Natural killer cell treated with Interleukin-12 subunit alpha and Interleukin-12 subunit beta and Interleukin-15 and Interleukin-18, amount 100 ng/mL, for 72 hours (primary cell): Measurements from ENCODE around the gene BMP4. TPM values are rescaled to one million over a fixed set of nuclear protein-coding genes. Genes with fewer than 3 reads are reported as not detected.

ENCODE experiments used
- ATAC-seq, 2 donors: fragments of 150-1000 bp; cut with Tn5 transposase in 1 of 2; sonication (Bioruptor Pico), chemical (Tn5 transposase) in 1 of 2; 2 replicates each; pipeline ENCODE4 v1.10.0; 2021
- DNase-seq: peaks from one replicate; pipeline ENCODE4 v3.0.0; 2022; ENCODE audit warnings: low spot score
- H3K27ac Mint-ChIP-seq, 2 donors: 1 replicate in 1 of 2; 2 replicates in 1 of 2; pipeline ENCODE4 v1.8.0; 2022; ENCODE audit warnings: mixed read lengths in 2 of 2, mild to moderate bottlenecking in 1 of 2, moderate library complexity in 1 of 2
- H3K27me3 Mint-ChIP-seq, 2 donors: 1 replicate in 1 of 2; 2 replicates in 1 of 2; pipeline ENCODE4 v1.8.0; 2022; ENCODE audit warnings: mixed read lengths in 2 of 2
- H3K36me3 Mint-ChIP-seq: one replicate; pipeline ENCODE4 v1.8.0; 2022; ENCODE audit warnings: mixed read lengths
- H3K4me1 Mint-ChIP-seq, 2 donors: 1 replicate in 1 of 2; 2 replicates in 1 of 2; pipeline ENCODE4 v1.8.0; 2022; ENCODE audit warnings: low read depth in 2 of 2, mixed read lengths in 2 of 2, mild to moderate bottlenecking in 1 of 2
- H3K4me3 Mint-ChIP-seq: one replicate; pipeline ENCODE4 v1.8.0; 2022; ENCODE audit warnings: mixed read lengths
- H3K9me3 Mint-ChIP-seq: 2 replicates; pipeline ENCODE4 v1.8.0; 2022; ENCODE audit warnings: mixed read lengths
- total RNA-seq, 2 donors: library from RNA; stranded (reverse); gene quantifications; one replicate each; pipeline ENCODE4 v1.2.3, GENCODE V29; 2022

Gene BMP4
- total RNA-seq, 2 donors from 2014 or later: 0.26 TPM; not detected in 1

DNA sequence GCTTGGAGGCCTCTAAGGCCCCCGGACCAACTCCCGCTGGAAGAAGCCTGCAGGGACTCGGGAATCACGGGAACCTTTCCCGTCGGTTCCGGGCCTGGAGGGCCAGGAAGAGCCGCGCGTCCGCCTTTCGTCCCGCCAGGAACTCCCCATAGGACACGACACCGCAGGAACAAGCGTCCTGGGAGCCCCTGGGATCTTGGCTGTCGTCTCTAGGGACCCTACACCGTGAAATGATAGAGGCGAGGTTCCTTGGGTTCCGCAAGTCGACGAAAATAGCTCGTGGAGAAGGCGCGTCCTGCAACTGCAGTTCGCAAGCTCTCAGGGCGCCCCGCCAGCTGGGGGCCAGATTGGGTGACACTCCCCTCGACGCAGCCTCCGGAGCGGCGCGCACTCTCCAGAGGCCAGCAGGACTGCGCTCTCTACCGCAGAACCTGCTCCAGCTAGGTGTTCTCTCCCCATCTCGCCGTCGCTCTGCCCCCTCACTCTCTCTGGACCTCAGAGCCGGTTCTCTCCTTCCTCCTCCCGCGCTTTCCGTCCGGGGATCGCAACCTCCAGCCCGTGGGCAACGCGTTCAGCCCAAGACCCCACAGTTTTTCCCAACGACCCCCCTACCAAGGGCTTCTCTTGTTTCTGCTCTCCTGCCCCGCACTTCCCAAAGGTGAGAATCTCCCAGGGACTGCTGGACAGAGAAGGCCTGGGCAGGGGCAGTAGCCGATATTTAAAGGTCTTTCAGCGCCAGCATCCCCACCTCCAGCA is 776 bp downstream of the BMP4 start:
- H3K4me1 Mint-ChIP-seq: peaks cover 0 to 9% of the 10 kb centered on the region in 2 donors
- no peaks in the 10 kb centered on the region for H3K9me3 Mint-ChIP-seq
- H3K36me3 Mint-ChIP-seq: no peaks in the 10 kb centered on the region
- H3K4me3 Mint-ChIP-seq: no peak overlapping the region
- no peak overlapping the region for H3K27ac Mint-ChIP-seq
- no peak for DNase-seq
- H3K27me3 Mint-ChIP-seq: peaks cover 49% of the 10 kb centered on the region in 2 donors
- ATAC-seq: no peak

GRCh38 chr14:53955229-53955556 is 1.4 kb downstream of the BMP4 start:
- no peaks in the 10 kb centered on the region for H3K36me3 Mint-ChIP-seq
- no peak overlapping the region for H3K4me3 Mint-ChIP-seq
- H3K27ac Mint-ChIP-seq: no peak overlapping the region
- peaks cover 0 to 9% of the 10 kb centered on the region in 2 donors for H3K4me1 Mint-ChIP-seq
- DNase-seq: no peak
- H3K27me3 Mint-ChIP-seq: peaks cover 46 to 49% of the 10 kb centered on the region in 2 donors
- H3K9me3 Mint-ChIP-seq: no peaks in the 10 kb centered on the region
- no peak for ATAC-seq

DNA sequence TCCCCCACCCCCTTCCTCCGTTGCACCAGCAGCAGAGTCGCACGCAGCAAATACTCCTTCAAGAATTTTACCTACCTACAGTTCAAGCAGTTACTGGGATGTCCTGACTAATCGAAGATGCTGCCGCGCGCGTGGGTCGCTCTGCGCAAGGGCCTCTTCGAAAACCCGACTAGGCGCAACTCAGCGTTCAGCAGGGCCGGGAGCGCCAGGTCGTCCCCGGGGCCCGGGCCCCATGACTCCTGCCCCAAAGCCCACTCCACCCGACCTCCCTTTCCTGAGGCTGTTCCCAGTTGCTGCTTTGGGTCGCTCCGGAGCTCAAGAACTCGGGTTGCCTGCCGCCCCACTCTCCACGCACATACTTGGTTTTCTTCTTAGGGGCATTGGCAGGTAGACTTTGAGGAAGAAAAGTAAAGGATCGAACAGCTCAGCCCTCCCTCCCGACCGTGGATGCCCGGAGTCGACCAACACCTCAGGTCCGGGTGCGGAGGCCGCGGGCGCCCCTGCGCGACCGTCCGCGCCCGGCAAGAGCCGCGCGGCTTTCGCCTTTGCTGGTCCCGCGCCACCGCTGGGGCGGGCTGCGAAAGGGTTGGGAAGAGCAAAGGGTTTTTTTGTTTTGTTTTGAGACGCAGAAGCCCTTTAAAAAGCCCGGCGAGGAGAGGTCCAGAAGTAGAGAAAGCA is 1.9 kb downstream of the BMP4 start:
- Mint-ChIP-seq H3K27ac (no peak overlapping the region), H3K9me3 (no peaks in the 10 kb centered on the region), H3K4me1 (peaks cover 0 to 9% of the 10 kb centered on the region in 2 donors), H3K27me3 (peaks cover 46 to 49% of the 10 kb centered on the region in 2 donors), H3K4me3 (peak overlapping the region; percentile 27), H3K36me3 (no peaks in the 10 kb centered on the region)
- ATAC-seq (no peak), DNase-seq (no peak)

GRCh38 chr14:53953828-53954550 is 2.6 kb downstream of the BMP4 start:
- Mint-ChIP-seq H3K36me3 (no peaks in the 10 kb centered on the region), H3K9me3 (no peaks in the 10 kb centered on the region), H3K4me1 (peaks cover 0 to 9% of the 10 kb centered on the region in 2 donors), H3K4me3 (peak overlapping the region; percentile 27), H3K27ac (no peak overlapping the region), H3K27me3 (peaks cover 44% of the 10 kb centered on the region in 2 donors)
- DNase-seq (no peak), ATAC-seq (no peak)

GRCh38 chr14:53953002-53953827 is 3.4 kb downstream of the BMP4 start:
- H3K4me3 Mint-ChIP-seq: peak overlapping the region; percentile 42
- DNase-seq: no peak
- peaks cover 0 to 9% of the 10 kb centered on the region in 2 donors for H3K4me1 Mint-ChIP-seq
- no peaks in the 10 kb centered on the region for H3K36me3 Mint-ChIP-seq
- no peak overlapping the region for H3K27ac Mint-ChIP-seq
- no peaks in the 10 kb centered on the region for H3K9me3 Mint-ChIP-seq
- H3K27me3 Mint-ChIP-seq: peaks cover 47 to 48% of the 10 kb centered on the region in 2 donors
- ATAC-seq: no peak

- Mint-ChIP-seq H3K4me3 (no peak overlapping the region), H3K4me1 (peaks cover 0 to 9% of the 10 kb centered on the region in 2 donors), H3K27ac (no peak overlapping the region), H3K36me3 (no peaks in the 10 kb centered on the region), H3K9me3 (no peaks in the 10 kb centered on the region), H3K27me3 (peaks cover 48 to 51% of the 10 kb centered on the region in 2 donors)
- DNase-seq (no peak), ATAC-seq (no peak)
Observed at GRCh38 chr14:53952533-53952932, 4.1 kb downstream of the BMP4 start.

GRCh38 chr14:53951627-53952303 is 4.9 kb downstream of the BMP4 start:
- Mint-ChIP-seq H3K4me1 (peaks cover 0 to 9% of the 10 kb centered on the region in 2 donors), H3K36me3 (no peaks in the 10 kb centered on the region), H3K27ac (no peak overlapping the region), H3K27me3 (peaks cover 45 to 49% of the 10 kb centered on the region in 2 donors), H3K9me3 (no peaks in the 10 kb centered on the region), H3K4me3 (no peak overlapping the region)
- ATAC-seq (no peak), DNase-seq (no peak)

DNA sequence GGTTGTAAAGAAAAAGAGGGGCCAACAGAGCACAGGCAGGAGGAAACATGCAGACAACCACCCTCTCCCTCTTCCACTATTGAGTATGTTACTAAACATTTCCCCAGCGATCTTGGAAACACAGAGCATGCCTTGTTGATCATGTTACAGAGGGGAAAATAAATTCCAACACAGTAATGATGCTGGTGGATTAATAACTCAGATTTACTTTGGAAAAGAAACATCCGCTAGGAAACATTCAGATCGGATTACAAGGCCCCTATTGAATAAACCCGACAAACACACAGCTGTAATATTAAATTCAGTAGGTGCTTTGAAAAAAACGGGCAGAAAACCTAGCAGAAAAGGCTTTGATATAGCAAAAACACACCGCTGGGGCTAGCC is 5.4 kb downstream of the BMP4 start:
- ATAC-seq (no peak), DNase-seq (no peak)
- Mint-ChIP-seq H3K27me3 (peaks cover 43 to 48% of the 10 kb centered on the region in 2 donors), H3K4me1 (peaks cover 0 to 9% of the 10 kb centered on the region in 2 donors), H3K27ac (no peak overlapping the region), H3K9me3 (no peaks in the 10 kb centered on the region), H3K4me3 (no peak overlapping the region), H3K36me3 (no peaks in the 10 kb centered on the region)

DNA sequence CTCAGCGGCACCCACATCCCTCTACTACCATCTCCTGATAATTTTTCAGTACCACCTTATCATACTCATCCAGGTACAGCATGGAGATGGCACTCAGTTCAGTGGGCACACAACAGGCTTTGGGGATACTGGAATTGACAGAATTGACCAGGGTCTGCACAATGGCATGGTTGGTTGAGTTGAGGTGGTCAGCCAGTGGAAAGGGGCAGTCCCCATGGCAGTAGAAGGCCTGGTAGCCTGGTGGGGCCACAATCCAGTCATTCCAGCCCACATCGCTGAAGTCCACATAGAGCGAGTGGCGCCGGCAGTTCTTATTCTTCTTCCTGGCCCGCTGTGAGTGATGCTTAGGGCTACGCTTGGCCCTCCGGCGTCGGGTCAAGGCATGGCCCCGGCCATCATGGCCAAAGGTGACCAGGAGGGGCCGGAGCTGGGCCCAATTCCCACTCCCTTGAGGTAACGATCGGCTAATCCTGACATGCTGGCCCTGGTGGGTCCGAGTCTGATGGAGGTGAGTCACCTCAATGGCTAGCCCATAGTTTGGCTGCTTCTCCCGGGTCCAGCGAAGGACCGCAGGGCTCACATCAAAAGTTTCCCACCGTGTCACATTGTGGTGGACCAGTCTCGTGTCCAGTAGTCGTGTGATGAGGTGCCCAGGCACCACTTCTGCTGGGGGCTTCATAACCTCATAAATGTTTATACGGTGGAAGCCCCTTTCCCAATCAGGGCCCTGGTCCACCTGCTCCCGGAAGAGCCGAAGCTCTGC is 6.4 kb downstream of the BMP4 start:
- Mint-ChIP-seq H3K4me1 (peaks cover 0 to 6% of the 10 kb centered on the region in 2 donors), H3K27ac (no peak overlapping the region), H3K4me3 (no peak overlapping the region), H3K9me3 (no peaks in the 10 kb centered on the region), H3K27me3 (peaks cover 36 to 37% of the 10 kb centered on the region in 2 donors), H3K36me3 (no peaks in the 10 kb centered on the region)
- peak in 1 of 2 donors; percentile 53 for ATAC-seq
- no peak for DNase-seq

DNA sequence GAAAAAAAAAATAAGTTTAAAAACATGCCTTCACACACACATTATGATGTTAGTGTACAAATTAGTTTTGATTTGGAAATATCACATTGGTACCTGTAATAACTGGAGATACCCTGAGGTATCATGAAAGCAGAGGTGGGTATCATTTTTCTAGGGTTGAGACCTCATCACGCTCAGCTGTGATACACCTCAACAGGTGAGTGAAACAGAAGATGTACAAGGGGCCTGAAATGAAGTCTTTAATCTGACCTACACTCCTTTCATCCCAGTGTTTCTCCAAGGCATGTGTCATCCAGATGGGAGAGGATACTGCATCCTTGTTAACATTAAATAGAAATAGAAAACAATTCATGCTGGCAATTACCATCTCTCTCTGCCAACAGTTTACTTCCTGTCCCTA is 7.4 kb downstream of the BMP4 start:
- Mint-ChIP-seq H3K4me3 (no peak overlapping the region), H3K9me3 (no peaks in the 10 kb centered on the region), H3K27ac (no peak overlapping the region), H3K27me3 (peaks cover 31 to 33% of the 10 kb centered on the region in 2 donors), H3K36me3 (no peaks in the 10 kb centered on the region), H3K4me1 (peaks cover 0 to 3% of the 10 kb centered on the region in 2 donors)
- DNase-seq (no peak), ATAC-seq (no peak)

- peaks cover 0 to 2% of the 10 kb centered on the region in 2 donors for H3K4me1 Mint-ChIP-seq
- no peak overlapping the region for H3K27ac Mint-ChIP-seq
- peaks cover 35 to 37% of the 10 kb centered on the region in 2 donors for H3K27me3 Mint-ChIP-seq
- H3K9me3 Mint-ChIP-seq: no peaks in the 10 kb centered on the region
- no peak for ATAC-seq
- H3K36me3 Mint-ChIP-seq: no peaks in the 10 kb centered on the region
- H3K4me3 Mint-ChIP-seq: no peak overlapping the region
- DNase-seq: no peak
Observed at GRCh38 chr14:53948205-53948884, 8.3 kb downstream of the BMP4 start.
